Activated naive CD4-positive, alpha-beta T cell treated with anti-CD3 and anti-CD28 coated beads, Interleukin-2, amount 50 U/mL, for 24 hours (primary cell): ENCODE results near the gene MAN1B1.

Experiments used
- H3K27ac Mint-ChIP-seq: one replicate; pipeline ENCODE4 v1.8.0; 2021; ENCODE audit warnings: mild to moderate bottlenecking, mixed read lengths
- H3K27me3 Mint-ChIP-seq: one replicate; pipeline ENCODE4 v1.8.0; 2021; ENCODE audit warnings: mixed read lengths
- H3K36me3 Mint-ChIP-seq: one replicate; pipeline ENCODE4 v1.8.0; 2021; ENCODE audit warnings: mixed read lengths
- H3K4me1 Mint-ChIP-seq: one replicate; pipeline ENCODE4 v1.8.0; 2021; ENCODE audit warnings: mixed read lengths
- H3K4me3 Mint-ChIP-seq: one replicate; pipeline ENCODE4 v1.8.0; 2021; ENCODE audit warnings: mild to moderate bottlenecking, mixed read lengths
- H3K9me3 Mint-ChIP-seq: one replicate; pipeline ENCODE4 v1.8.0; 2021; ENCODE audit warnings: mixed read lengths

The MAN1B1 gene

GRCh38 chr9:137136261-137136880 is 49.6 kb downstream of the MAN1B1 start:
- Mint-ChIP-seq H3K4me3 (no peak overlapping the region), H3K27me3 (peaks cover 27% of the 10 kb centered on the region), H3K36me3 (no peaks in the 10 kb centered on the region), H3K9me3 (no peaks in the 10 kb centered on the region), H3K27ac (no peak overlapping the region), H3K4me1 (peaks cover 3% of the 10 kb centered on the region)

GRCh38 chr9:137136881-137137607 is 50.3 kb downstream of the MAN1B1 start:
- Mint-ChIP-seq H3K27ac (no peak overlapping the region), H3K9me3 (no peaks in the 10 kb centered on the region), H3K4me1 (peaks cover 3% of the 10 kb centered on the region), H3K27me3 (peaks cover 27% of the 10 kb centered on the region), H3K36me3 (no peaks in the 10 kb centered on the region), H3K4me3 (no peak overlapping the region)

GRCh38 chr9:137138058-137138721 is 51.4 kb downstream of the MAN1B1 start:
- H3K4me3 Mint-ChIP-seq = no peak overlapping the region
- no peak overlapping the region for H3K27ac Mint-ChIP-seq
- no peaks in the 10 kb centered on the region for H3K36me3 Mint-ChIP-seq
- peaks cover 29% of the 10 kb centered on the region for H3K27me3 Mint-ChIP-seq
- H3K9me3 Mint-ChIP-seq = no peaks in the 10 kb centered on the region
- peaks cover 3% of the 10 kb centered on the region for H3K4me1 Mint-ChIP-seq

- H3K4me1 Mint-ChIP-seq = peaks cover 3% of the 10 kb centered on the region
- no peak within 1 kb of the TSS for H3K4me3 Mint-ChIP-seq
- H3K27ac Mint-ChIP-seq = no peak within 1 kb of the TSS
- H3K36me3 Mint-ChIP-seq = no peaks in the 10 kb centered on the region
- H3K9me3 Mint-ChIP-seq = no peaks in the 10 kb centered on the region
- H3K27me3 Mint-ChIP-seq = peaks cover 34% of the 10 kb centered on the region
These were observed 52.1 kb downstream of the MAN1B1 start, which contains the start of gene GRIN1 for GRCh38 chr9:137138722-137139467. Gene GRIN1, plus strand, starts transcription at chr9:137139154. Its CDS starts 333 bp downstream, at chr9:137139487.

GRCh38 chr9:137139468-137140150 is 52.8 kb downstream of the MAN1B1 start:
- Mint-ChIP-seq H3K9me3 (no peaks in the 10 kb centered on the region), H3K27me3 (peaks cover 36% of the 10 kb centered on the region), H3K4me1 (peaks cover 3% of the 10 kb centered on the region), H3K36me3 (no peaks in the 10 kb centered on the region), H3K4me3 (no peak overlapping the region), H3K27ac (no peak overlapping the region)

- Mint-ChIP-seq H3K36me3 (no peaks in the 10 kb centered on the region), H3K27ac (no peak overlapping the region), H3K4me3 (no peak overlapping the region), H3K4me1 (peaks cover 3% of the 10 kb centered on the region), H3K27me3 (peaks cover 36% of the 10 kb centered on the region), H3K9me3 (no peaks in the 10 kb centered on the region)
These were observed 53.6 kb downstream of the MAN1B1 start for GRCh38 chr9:137140151-137141012.

GRCh38 chr9:137141050-137141810 is 54.4 kb downstream of the MAN1B1 start:
- H3K27me3 Mint-ChIP-seq = peaks cover 32% of the 10 kb centered on the region
- no peaks in the 10 kb centered on the region for H3K9me3 Mint-ChIP-seq
- H3K36me3 Mint-ChIP-seq = no peaks in the 10 kb centered on the region
- H3K4me3 Mint-ChIP-seq = no peak overlapping the region
- H3K27ac Mint-ChIP-seq = no peak overlapping the region
- peaks cover 3% of the 10 kb centered on the region for H3K4me1 Mint-ChIP-seq

- Mint-ChIP-seq H3K9me3 (no peaks in the 10 kb centered on the region), H3K36me3 (no peaks in the 10 kb centered on the region), H3K27me3 (peaks cover 31% of the 10 kb centered on the region), H3K4me1 (peaks cover 3% of the 10 kb centered on the region), H3K27ac (peak overlapping the region; percentile 63), H3K4me3 (no peak overlapping the region)
These were observed 55.5 kb downstream of the MAN1B1 start for GRCh38 chr9:137141976-137142936.

- Mint-ChIP-seq H3K36me3 (no peaks in the 10 kb centered on the region), H3K4me1 (peaks cover 3% of the 10 kb centered on the region), H3K27me3 (peaks cover 24% of the 10 kb centered on the region), H3K27ac (no peak overlapping the region), H3K9me3 (no peaks in the 10 kb centered on the region), H3K4me3 (no peak overlapping the region)
These were observed 56.7 kb downstream of the MAN1B1 start for GRCh38 chr9:137143459-137143858.

- H3K27me3 Mint-ChIP-seq = peaks cover 14% of the 10 kb centered on the region
- no peak overlapping the region for H3K4me3 Mint-ChIP-seq
- no peak overlapping the region for H3K27ac Mint-ChIP-seq
- no peaks in the 10 kb centered on the region for H3K36me3 Mint-ChIP-seq
- H3K9me3 Mint-ChIP-seq = no peaks in the 10 kb centered on the region
- H3K4me1 Mint-ChIP-seq = no peaks in the 10 kb centered on the region
These were observed 59.1 kb downstream of the MAN1B1 start for GRCh38 chr9:137145731-137146526.

- H3K9me3 Mint-ChIP-seq = no peaks in the 10 kb centered on the region
These were observed 59.7 kb downstream of the MAN1B1 start for GRCh38 chr9:137146527-137146918.

GRCh38 chr9:137147091-137147792 is 60.5 kb downstream of the MAN1B1 start:
- H3K4me1 Mint-ChIP-seq = no peaks in the 10 kb centered on the region
- no peak overlapping the region for H3K4me3 Mint-ChIP-seq
- no peaks in the 10 kb centered on the region for H3K36me3 Mint-ChIP-seq
- H3K27me3 Mint-ChIP-seq = peaks cover 12% of the 10 kb centered on the region
- no peak overlapping the region for H3K27ac Mint-ChIP-seq
- no peaks in the 10 kb centered on the region for H3K9me3 Mint-ChIP-seq

More at GRCh38 chr9:137146527-137146918, 59.7 kb downstream of the MAN1B1 start:
- Mint-ChIP-seq H3K36me3 (no peaks in the 10 kb centered on the region), H3K27me3 (peaks cover 14% of the 10 kb centered on the region), H3K4me1 (no peaks in the 10 kb centered on the region), H3K4me3 (no peak overlapping the region), H3K27ac (no peak overlapping the region)
